HG03159 (cell line): ENCODE measurements around the gene CLK2.
"Not testable (repeated sequence)": the region's sequence is repeated elsewhere in the genome, so short reads cannot be mapped to it uniquely, and the experiment has no call there.

ENCODE experiments used
- ATAC-seq: cut with Tn5 transposase; IDR thresholded peaks from one replicate; pipeline ENCODE4 v1.9.1; 2021; ENCODE audit warnings: mild to moderate bottlenecking, moderate library complexity; ENCODE audit not compliant: unreplicated experiment

CLK2 gene

DNA sequence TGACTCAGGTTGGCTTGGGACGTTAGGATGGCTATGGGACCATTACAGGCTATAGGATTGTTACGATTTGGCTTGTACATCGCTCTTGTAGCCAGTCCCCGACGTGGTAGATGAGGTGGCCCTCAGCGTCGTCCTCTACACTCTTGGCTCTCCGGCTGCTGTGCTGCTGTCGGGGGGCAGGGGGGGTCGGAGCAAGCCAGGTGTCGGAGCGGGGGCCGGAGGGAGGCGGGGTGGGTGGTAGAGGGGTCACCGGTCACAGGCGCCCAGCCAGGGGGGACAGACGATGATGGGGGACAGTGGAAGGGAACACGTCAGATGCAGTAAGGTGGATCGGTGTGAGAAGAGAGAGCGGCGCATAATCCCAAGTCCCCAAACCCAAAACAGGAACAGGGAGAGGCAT lies 4.7 kb downstream of the CLK2 start:
- no peak for ATAC-seq

DNA sequence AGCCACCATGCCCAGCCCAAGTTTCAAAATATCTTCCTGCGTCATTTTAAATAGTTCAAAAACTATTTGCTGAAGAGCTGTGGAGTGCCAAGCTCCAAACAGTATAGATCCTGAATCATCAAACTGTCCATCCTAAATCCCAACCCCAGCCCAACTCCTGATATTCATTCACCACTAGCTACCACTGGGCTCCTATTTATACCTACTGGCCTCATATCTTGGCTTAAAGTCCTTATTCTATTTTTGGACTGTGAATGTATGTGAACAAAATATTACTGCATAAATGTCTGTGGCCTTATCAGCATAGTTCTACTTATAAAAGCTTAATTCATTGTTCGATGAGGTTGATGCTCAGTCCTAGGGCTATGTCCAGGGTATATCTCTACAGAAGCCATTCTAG lies 5.9 kb downstream of the CLK2 start:
- ATAC-seq: no peak

DNA sequence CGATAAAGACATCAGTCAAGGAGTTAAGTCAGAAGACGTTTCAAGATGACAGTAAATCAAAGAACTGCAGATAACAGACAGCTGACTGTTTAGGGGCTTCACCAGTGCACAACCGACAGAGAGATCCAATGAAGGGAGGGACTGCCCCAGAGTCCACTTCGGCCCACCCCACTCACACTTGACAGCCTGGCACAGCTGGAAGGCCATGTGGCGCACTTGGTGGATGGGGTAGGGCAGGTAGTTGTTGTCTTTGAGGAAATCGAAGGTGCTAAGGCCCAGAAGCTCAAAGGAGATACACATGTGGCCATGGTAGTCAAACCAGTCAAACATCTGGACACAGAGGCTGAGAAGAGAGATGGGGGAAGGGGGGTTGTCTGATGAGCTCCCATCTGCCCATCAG lies 6.8 kb downstream of the CLK2 start:
- ATAC-seq: no peak

DNA sequence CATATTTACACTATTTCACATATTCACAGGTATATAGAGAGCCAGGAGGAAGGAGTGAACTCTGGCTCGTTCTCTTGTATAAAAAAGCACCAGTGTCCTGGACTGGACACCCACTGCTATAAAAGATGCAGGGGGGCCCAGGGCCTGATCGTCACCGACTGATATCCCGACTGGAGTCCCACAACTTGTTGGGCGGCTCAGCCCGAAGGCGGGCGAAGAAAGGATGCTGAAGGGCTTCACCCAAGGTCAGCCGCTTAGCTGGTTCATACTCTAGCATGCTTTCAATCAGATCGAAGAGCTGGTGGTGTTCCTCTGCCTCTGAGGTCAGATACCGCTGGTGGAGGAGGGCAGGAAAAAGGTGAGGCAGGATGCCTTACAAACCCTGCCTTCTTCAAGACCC lies 10.2 kb downstream of the CLK2 start:
- ATAC-seq: no peak

DNA sequence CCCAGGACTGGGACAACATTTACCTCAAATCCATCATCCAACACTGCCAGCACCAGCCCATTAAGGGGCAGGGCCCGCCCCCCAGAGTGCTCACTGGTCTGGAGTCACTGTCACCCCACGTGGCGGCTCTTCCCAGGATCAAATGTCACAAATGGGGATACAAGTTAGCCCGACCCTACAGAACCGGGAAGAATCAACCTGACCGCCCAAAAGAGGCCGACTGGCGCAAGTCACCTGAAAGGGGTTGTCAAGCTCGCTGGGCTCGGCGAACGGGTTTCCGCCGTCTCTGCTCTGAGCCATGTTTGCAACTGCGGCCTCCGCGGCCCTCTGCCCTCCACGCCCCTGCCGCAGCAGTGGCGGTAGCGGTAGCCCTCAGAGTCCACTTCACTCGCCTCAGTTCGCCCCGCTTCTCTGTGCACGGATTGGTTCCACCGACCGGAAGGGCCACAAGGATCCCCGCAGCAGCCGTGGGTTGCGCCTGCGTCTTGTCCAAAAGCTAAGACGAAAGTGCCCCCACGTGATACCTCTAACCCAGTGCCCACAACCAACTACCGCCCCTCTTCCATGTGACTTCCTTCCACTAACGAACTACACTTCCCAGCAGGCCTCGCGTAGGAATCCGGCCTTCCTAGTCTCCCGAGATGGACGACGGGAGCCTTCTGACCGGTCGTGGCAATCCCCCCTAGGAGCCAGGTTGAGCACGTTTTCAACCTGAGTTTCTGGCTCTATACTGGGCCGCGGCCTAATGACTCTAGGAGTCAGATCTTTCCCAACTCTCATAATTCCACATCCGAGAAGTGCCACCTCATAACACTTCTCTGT lies 11.2 kb downstream of the CLK2 start, which contains the start of gene SCAMP3:
Gene SCAMP3 (minus strand): TSS at position 509 of the 822 bp plus-strand sequence. CDS start 209 bp downstream, at position 300.
- ATAC-seq: peak; percentile 90

DNA sequence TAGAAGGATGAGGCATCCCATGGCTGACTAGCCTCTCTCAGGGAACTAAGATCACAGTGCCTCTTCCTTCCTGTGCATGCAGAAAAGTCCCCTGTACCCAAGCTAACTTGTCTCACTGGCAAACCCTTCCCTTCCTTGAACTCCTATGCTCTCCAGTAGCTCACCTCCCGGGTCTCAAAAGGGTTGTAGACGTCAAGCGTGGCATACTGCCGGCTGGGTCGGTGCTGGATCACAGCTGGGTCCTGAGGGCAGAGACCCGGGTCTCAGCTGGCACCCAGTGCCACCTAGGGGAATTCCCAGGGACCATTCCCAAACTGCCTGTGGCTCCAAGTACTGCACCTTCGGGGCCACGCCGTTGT lies 11.8 kb downstream of the CLK2 start:
- ATAC-seq: no peak

DNA sequence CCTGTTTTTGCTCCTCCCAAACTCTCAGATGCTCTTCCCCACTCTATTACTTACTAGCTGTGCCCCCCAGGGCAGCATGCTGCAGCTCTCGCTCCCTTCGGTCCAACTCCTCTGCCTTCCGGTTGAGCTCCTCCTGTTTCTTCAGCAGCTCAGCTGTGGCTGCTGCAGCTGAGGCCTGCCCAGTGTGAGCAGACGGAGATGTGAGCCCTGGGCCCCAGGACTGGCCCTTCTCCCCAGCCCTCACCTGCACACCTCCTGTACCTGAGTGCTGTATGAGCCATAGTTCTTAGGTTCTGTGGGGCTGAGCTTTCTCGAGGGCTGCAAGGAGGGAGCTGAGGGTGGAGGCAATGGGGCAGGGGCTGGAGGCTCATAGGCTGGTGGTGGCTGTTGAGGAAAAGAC lies 13.0 kb downstream of the CLK2 start:
- no peak for ATAC-seq

DNA sequence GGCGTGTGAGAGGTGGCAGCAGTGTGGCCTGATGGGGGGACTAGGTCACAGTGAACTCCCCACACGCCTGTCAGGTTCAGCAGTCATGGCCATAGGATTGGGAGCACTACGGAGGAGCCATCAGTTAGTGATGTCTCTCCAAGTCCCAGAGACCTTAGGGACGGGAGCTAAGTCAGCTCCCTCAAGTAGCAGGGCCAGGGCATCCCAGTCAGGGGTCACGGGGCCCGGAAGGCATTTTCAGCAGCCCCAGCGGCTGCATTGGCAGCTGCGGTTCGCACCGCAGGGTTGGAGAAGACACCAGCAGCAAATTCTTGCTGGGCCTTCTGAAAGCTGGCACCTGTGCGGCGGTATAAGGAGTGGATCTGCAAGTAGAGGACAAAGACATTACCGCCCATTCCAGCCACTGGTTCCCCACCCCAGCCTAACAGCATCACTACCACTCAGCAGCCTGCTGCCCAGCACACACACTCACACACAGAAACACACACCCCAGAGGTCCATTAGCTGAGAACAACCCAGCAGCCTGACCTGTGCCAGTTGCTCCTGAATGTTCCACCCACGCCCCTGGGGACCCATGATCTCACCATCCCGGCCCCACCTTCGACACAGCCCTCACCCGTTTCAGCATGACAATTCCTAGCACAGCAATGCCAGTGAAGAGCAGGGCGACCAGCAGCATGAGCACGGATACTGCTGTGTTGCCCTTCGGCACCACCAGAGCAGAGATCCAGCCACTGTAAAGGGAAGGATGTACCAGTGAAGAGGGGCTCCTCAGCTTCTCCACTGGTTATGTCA lies 17.0 kb downstream of the CLK2 start:
- ATAC-seq: no peak

DNA sequence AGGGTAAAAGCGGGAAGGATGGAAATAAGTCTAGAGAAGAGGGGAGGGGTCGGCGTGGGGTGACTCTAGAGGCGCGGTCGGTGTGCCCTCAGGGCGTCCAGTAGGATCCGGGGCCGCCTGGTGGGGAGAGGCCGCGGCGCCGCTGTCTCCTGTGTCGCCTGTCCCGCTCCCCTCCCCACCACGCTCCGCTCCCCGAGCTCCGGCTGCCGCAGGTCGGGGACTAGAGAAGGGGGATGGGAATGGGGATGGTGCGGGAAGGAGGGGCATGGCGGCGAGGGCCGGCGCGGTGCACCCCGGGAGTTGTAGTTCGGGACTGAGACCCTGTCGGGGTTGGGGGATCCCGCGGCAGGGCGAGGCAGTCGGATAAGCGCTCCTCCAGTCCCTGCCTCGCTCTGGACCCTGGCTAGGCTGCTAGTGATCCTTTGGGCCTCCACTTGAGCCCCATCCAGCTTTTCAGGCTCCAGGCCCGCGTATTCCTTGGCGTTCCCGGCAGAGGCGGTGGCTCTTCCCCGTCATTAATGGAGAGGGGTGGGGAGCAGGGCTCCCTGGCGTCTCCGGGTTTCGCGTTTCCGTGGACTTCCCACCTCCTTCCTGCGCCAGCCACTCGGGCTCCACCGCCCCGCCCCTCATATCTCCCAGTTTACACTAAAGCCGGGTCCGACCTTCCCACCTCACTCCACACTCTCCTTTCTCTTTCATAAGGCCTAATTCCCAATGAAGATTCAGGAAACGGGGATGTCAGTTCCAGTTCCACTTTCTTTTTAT lies 17.9 kb downstream of the CLK2 start, which contains the start of gene ENTREP3:
Gene ENTREP3 (minus strand): TSS at position 241 of the 765 bp plus-strand sequence. CDS start 606 bp downstream, outside the sequence.
- no peak for ATAC-seq

DNA sequence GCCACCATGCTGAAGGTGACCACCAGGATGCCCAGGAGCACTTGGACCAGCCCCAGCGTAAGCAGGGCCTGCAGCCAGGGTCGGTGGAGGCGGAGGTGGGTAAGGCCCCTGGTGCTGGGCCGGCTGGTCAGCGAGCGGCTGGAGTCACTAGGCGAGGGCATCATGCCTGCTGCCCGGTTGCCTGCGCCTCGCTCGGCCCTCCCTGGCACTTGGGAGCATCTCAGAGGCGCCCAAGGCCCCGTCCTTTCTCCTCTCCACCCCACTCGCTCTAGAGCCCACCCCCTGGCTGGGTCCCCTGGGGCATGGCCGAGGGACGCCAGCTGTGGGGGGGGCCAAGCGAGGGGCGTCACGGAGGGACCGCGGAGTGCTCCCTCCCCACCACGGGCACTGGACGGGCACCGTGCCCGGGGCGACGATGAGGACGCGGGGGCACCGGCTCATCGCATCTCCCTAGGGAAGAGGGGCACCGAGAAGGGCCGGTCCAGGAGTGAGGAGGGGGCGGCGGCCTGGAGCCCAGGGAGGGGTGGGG lies 18.5 kb downstream of the CLK2 start:
- ATAC-seq: no peak

DNA sequence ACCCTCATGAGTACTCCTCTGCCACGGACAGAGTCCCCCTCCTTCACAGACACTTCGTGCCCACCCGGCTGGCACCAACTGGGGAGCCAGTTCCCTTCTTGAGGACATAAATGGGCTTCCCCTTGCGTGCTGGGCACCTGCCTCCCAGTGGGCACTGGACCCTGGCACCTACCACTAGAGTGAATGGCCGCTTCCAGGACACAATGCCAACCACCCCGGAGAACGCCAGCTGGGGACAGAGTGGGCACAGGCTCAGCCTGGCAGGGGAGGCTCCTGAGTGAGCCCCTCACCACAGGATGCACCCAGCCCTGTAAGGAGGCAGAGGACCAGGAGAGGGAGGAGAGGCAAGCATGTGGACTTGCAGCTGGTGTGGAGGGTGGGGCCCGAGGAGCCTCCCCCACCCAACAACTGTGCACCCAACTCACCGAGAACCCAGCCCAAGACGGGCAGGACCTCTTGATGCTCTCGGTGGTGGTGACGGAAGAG lies 19.0 kb downstream of the CLK2 start:
- no peak for ATAC-seq

DNA sequence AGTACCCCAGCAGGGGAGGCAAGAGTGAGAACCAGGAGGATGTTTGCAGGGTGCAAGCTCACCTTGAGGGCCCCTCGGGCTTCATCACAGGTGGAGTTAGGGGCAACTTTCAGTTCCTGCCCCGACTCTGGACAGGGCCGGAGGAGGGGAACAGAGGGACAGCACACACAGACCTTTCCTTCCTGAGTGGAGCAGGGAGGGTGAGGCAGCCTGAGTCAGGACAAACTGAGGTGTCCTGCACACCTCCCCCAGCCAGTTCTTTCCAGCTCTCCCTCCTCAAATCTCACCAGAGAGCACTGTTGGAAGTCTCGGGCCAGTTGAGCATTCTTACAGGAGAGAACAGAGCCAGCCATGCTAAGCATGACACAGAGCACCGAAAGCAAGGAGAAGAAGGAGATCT lies 19.5 kb downstream of the CLK2 start:
- no peak for ATAC-seq

DNA sequence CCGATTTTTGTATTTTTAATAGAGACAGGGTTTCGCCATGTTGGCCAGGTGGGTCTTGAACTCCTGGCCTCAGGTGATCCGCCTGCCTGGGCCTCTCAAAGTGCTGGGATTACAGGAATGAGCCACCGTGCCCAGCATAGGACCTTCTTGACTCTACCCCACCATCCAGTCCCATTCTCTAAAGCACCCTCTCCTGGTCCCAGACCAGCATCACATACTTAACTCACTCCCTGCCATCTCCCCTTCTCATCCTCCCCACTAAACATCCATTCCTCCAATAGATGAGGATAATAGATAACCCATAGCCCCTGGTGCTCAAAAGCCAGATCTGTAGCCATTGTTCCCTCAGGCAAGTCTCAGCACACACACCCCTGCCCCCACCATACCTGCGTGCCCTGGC lies 20.1 kb downstream of the CLK2 start:
- no peak for ATAC-seq

DNA sequence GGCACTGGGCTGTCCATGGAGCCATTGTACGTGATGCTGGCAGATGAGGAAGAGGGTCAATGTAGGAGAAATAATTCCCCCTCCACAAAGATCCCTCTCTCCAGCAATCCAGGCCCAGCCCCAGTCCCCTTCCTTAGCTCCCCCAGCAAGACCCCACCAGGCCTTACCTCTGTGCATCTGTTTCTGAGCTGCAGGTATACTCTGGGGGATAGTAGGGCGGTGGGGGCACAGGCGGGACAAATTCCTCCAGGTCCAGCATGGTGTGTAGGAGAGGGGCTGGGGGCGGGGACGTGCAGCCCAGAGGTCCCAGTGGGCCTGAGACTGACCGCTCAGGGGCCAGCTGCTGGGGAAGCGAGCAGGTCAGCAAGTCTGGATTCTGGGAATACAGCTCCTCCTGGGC lies 21.7 kb downstream of the CLK2 start:
- no peak for ATAC-seq

DNA sequence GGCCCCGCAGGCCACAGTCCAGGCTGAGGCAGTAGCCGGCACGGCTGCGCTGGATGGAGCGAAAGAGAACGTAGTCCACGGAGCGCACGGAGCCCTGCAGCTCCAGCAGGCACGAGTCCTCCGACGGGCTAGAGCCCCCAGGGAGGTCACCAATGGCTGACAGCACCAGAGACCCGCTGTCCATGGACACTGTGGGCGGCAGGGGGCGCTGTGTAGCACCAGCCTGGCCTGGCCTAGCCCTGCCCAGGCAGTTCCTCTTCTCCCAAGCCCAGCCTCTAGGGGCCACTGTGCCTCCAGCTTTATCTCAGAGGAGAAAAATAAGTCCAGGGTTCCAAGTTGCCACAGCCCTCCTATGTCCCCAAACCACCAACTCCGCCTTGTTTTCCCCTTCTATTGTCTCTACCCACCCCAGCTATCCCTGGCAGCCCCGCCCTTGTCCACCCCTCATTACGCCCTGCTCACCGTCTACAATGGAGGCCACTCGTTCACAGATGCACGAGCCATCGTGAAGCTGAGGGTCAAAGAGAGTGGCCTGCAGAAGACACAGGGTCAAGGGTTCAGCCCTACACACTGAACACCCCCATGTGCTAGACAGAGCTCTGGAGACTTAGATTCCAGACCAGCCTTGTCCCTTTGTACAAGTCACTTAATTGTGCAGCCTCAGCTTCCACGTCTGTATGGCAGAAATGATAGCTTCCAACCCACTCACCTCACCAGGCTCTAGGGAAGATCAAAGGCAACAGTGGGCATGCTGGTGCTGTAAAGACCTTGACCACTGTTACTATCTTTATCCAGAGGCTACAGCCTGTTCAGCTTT lies 22.5 kb downstream of the CLK2 start:
- ATAC-seq: peak; percentile 81

DNA sequence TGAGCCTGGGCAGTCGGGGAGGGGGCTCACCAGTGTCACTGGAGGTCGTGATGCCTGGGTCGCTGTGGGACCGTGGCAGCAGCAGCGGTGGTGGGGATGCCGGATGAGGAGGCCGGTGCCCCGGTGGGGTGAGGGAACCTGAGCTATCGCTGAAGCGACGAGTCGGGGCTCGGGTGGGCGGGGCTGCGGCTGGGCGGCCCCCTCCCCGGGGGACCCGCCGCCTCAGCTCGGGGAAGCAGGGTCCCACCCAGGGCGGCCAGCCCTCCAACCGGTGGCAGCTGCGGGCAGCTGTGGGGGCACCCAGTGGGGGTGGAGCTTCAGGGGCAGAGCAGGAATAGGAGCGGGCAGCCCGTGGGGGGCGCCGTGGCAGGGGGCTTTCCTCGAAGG lies 23.1 kb downstream of the CLK2 start:
- peak; percentile 17 for ATAC-seq

DNA sequence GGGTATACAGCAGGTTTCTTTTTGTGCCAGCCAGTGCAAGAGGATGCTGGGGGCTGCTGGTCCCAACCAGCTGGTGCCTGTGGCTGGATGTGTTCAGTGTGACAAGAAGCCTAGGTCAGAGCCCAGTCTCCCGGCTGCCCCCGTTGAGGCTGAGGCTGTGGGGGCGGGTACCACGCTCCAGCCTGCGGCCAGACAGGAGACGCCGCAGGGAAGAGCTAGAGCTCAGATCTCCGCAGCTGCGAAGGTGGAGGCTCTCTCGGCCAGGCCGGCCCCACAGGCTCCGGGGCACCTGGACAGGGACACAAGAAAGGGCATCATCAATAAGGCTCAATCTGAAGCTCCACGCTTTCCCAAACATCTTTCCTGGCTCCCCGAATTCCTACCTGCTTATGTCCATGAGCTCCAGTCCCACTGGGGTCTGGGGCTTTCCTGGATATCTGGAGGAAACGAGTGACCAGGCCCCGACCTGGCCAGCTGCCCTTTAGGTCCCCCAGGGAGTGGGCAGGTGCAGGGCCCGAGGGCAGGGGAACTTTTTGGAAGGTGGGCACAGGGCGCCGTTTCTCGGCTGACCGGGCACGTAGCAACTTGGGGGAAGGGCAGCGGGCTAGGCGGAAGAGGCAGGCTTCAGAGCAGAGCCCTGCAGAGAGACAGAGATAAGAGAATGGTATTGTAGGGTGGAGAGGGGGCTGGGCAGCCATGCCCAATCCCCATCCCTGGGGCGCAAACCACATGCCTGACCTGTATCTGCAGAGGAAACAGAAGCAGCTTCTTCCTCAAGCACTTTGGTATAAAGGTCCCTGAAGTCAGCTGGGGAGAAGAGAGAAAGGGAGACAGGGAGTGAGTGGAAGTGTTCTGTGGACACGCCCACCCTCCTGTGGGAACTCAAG lies 25.4 kb downstream of the CLK2 start:
- ATAC-seq: no peak

DNA sequence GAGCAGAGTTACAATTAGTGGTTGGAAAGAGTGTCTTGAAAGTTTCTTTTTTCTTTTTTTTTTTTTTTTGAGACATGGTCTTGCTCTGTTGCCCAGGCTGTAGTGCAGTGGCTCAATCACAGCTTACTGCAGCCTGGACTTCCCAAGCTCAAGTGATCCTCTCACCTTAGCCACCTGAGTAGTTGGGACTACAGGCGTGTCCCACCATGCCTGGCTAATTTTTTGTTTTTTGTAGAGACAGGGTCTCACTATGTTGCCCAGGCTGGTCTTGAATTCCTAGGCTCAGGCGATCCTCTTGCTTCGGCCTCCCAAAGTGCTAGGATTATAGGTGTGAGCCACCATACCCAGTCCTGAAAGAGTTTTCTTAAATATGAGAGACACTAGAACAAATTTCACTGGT lies 26.5 kb downstream of the CLK2 start:
- ATAC-seq: not testable (repeated sequence)

DNA sequence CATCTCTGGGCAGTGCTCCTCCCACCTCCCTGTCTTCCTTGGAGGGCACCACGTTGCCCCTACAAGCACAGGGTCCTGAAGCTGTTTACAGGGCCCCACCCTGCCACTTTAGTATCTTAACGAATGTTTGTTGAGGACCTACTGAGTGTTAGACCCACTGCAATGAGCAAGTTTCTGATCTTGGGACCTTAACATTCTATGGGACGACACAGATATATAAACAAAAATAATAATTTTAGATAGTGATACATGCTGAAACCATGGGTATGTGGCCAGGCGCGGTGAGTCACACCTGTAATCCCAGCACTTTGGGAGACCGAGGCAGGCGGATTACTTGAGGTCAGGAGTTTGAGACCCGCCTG lies 28.2 kb downstream of the CLK2 start:
- ATAC-seq: no peak
